Progenitor cell of endocrine pancreas (in vitro differentiated cells): ENCODE measurements around the gene MXRA7. TPM values are rescaled to one million over a fixed set of nuclear protein-coding genes. Genes with fewer than 3 reads are reported as not detected.

Experiments
- DNase-seq: peaks from one replicate; pipeline ENCODE4 v3.0.0; 2021; ENCODE audit warnings: low spot score; ENCODE audit not compliant: unreplicated experiment
- H3K27ac Mint-ChIP-seq: 2 replicates; pipeline ENCODE4 v1.8.0; 2021; ENCODE audit warnings: mild to moderate bottlenecking, moderate library complexity, mixed read lengths
- H3K27me3 Mint-ChIP-seq: 2 replicates; pipeline ENCODE4 v1.8.0; 2021; ENCODE audit warnings: mixed read lengths
- H3K36me3 Mint-ChIP-seq: 2 replicates; pipeline ENCODE4 v1.8.0; 2022; ENCODE audit warnings: mixed read lengths; ENCODE audit not compliant: insufficient read depth
- H3K4me1 Mint-ChIP-seq: 2 replicates; pipeline ENCODE4 v1.8.0; 2021; ENCODE audit warnings: low read depth, mixed read lengths
- H3K4me3 Mint-ChIP-seq: 2 replicates; pipeline ENCODE4 v1.8.0; 2021; ENCODE audit warnings: low read depth, mild to moderate bottlenecking, moderate library complexity, mixed read lengths
- H3K9me3 Mint-ChIP-seq: 2 replicates; pipeline ENCODE4 v1.8.0; 2021; ENCODE audit warnings: low read depth, mixed read lengths
- CTCF ChIP-seq: fragments of 200-600 bp; sonication (generic); IDR thresholded peaks from one replicate; pipeline ENCODE4 v1.5.0; 2021; ENCODE audit warnings: antibody characterized with exemption, mild to moderate bottlenecking; ENCODE audit not compliant: unreplicated experiment
- total RNA-seq: library from RNA; stranded (reverse); gene quantifications from 2 replicates; pipeline ENCODE4 v1.2.1, GENCODE V29; 2021

The MXRA7 gene
- total RNA-seq, 1 donor from 2014 or later, result 94.9 TPM

GRCh38 chr17:76697702-76698465 is 12.9 kb downstream of the MXRA7 start:
- Mint-ChIP-seq H3K4me1 (peaks cover 30% of the 10 kb centered on the region), H3K27me3 (no peaks in the 10 kb centered on the region), H3K36me3 (no peaks in the 10 kb centered on the region), H3K4me3 (no peak overlapping the region), H3K27ac (no peak overlapping the region), H3K9me3 (no peaks in the 10 kb centered on the region)
- DNase-seq, result no peak
- no peak for TF ChIP-seq CTCF

- Mint-ChIP-seq H3K4me1 (peaks cover 32% of the 10 kb centered on the region), H3K27me3 (no peaks in the 10 kb centered on the region), H3K36me3 (no peaks in the 10 kb centered on the region), H3K27ac (no peak overlapping the region), H3K4me3 (no peak overlapping the region), H3K9me3 (no peaks in the 10 kb centered on the region)
- DNase-seq, result no peak
- no peak for TF ChIP-seq CTCF
Observed at GRCh38 chr17:76696763-76697701, 13.7 kb downstream of the MXRA7 start.

- DNase-seq, result no peak
- peaks cover 22% of the 10 kb centered on the region for H3K4me1 Mint-ChIP-seq
- H3K36me3 Mint-ChIP-seq, result peaks cover 2% of the 10 kb centered on the region
- no peak overlapping the region for H3K27ac Mint-ChIP-seq
- no peaks in the 10 kb centered on the region for H3K9me3 Mint-ChIP-seq
- no peak overlapping the region for H3K4me3 Mint-ChIP-seq
- TF ChIP-seq CTCF, result no peak
- no peaks in the 10 kb centered on the region for H3K27me3 Mint-ChIP-seq
Observed at GRCh38 chr17:76695059-76695831, 15.5 kb downstream of the MXRA7 start.

GRCh38 chr17:76691379-76692191 is 19.2 kb downstream of the MXRA7 start:
- Mint-ChIP-seq H3K27ac (no peak overlapping the region), H3K36me3 (peaks cover 6% of the 10 kb centered on the region), H3K4me3 (no peak overlapping the region), H3K4me1 (peaks cover 17% of the 10 kb centered on the region), H3K27me3 (no peaks in the 10 kb centered on the region), H3K9me3 (no peaks in the 10 kb centered on the region)
- no peak for TF ChIP-seq CTCF
- no peak for DNase-seq
